IMR-90 (cell line): Measurements from ENCODE around the gene ROS1. TPM values are rescaled to one million over a fixed set of nuclear protein-coding genes. Genes with fewer than 3 reads are reported as not detected.
A peak's percentile ranks its signal among the peaks of the same experiment; 100 is the strongest.

Experiments
- ATAC-seq: fragments of 200-7000 bp; cut with Tn5 transposase; 2 replicates; pipeline ENCODE4 v1.9.1; 2020; ENCODE audit warnings: low read depth, mild to moderate bottlenecking, moderate library complexity
- BruUV-seq: library from RNA; stranded (reverse); fragments of 400-500 nt; replicated peaks from 2 replicates; lab custom pipeline; 2021; lab: Mats Ljungman, UMichigan
- CTCF ChIA-PET: fragments of 300-600 bp; formaldehyde crosslinking; extraction: SDS; loops from one replicate; lab custom pipeline; 2021; ENCODE audit warnings: antibody characterized with exemption; lab: Yijun Ruan, JAX
- POLR2A ChIA-PET: fragments of 300-600 bp; sonication (Branson Sonifier 250); formaldehyde crosslinking; loops from one replicate; lab custom pipeline; 2022; ENCODE audit warnings: antibody characterized with exemption; ENCODE audit not compliant: unreplicated experiment; lab: Charles Lee
- DNase-seq: peaks from one replicate; pipeline ENCODE4 v3.0.0; 2013
- H2AFZ ChIP-seq: replicated peaks from 2 replicates; pipeline ENCODE3; 2013; ENCODE audit warnings: low read length, mild to moderate bottlenecking; ENCODE audit not compliant: poor library complexity
- H2AK5ac ChIP-seq: 2 replicates; pipeline ENCODE4 v1.6.1; 2013; ENCODE audit warnings: low read depth, low read length, inconsistent platforms
- H2AK9ac ChIP-seq: replicated peaks from 2 replicates; pipeline ENCODE3; 2013; ENCODE audit warnings: mild to moderate bottlenecking, low read depth, low read length, moderate library complexity; ENCODE audit not compliant: poor library complexity
- H2BK120ac ChIP-seq: 2 replicates; pipeline ENCODE4 v1.6.1; 2013; ENCODE audit warnings: low read depth, low read length, inconsistent platforms
- H2BK15ac ChIP-seq: 3 replicates; pipeline ENCODE4 v1.6.1; 2013; ENCODE audit warnings: low read depth, low read length, inconsistent platforms
- H2BK20ac ChIP-seq: 2 replicates; pipeline ENCODE4 v1.6.1; 2013; ENCODE audit warnings: low read depth, mild to moderate bottlenecking, inconsistent platforms, low read length, moderate library complexity
- H2BK5ac ChIP-seq: 2 replicates; pipeline ENCODE4 v1.6.1; 2013; ENCODE audit warnings: mild to moderate bottlenecking, low read depth, low read length, inconsistent platforms; ENCODE audit not compliant: poor library complexity, severe bottlenecking
- H3K14ac ChIP-seq: replicated peaks from 2 replicates; pipeline ENCODE4 v1.6.1; 2013; ENCODE audit warnings: low read depth, low read length, inconsistent platforms
- H3K18ac ChIP-seq: 2 replicates; pipeline ENCODE4 v1.6.1; 2013; ENCODE audit warnings: low read depth, low read length, control low read depth
- H3K23ac ChIP-seq: 2 replicates; pipeline ENCODE4 v1.6.1; 2013; ENCODE audit warnings: low read depth, low read length, inconsistent platforms
- H3K27ac ChIP-seq: 2 replicates; pipeline ENCODE4 v1.5.1; 2013; ENCODE audit warnings: mild to moderate bottlenecking, control low read depth, low read length; ENCODE audit not compliant: insufficient read depth
- H3K27me3 ChIP-seq: 2 replicates; pipeline ENCODE4 v1.6.1; 2013; ENCODE audit warnings: low read length; ENCODE audit not compliant: control insufficient read depth, insufficient read depth
- H3K36me3 ChIP-seq: 2 replicates; pipeline ENCODE4 v1.6.1; 2013; ENCODE audit warnings: low read length, mixed read lengths; ENCODE audit not compliant: control insufficient read depth, insufficient read depth
- H3K4ac ChIP-seq: 2 replicates; pipeline ENCODE4 v1.6.1; 2013; ENCODE audit warnings: low read depth, low read length, inconsistent platforms
- H3K4me1 ChIP-seq: 2 replicates; pipeline ENCODE4 v1.6.1; 2013; ENCODE audit warnings: low read length, mixed read lengths; ENCODE audit not compliant: control insufficient read depth, insufficient read depth
- H3K4me2 ChIP-seq: 2 replicates; pipeline ENCODE4 v1.6.1; 2013; ENCODE audit warnings: low read depth, mild to moderate bottlenecking, control low read depth, low read length, moderate library complexity
- H3K4me3 ChIP-seq: 2 replicates; pipeline ENCODE4 v1.5.1; 2013; ENCODE audit warnings: low read depth, mild to moderate bottlenecking, control low read depth, low read length, moderate library complexity; ENCODE audit not compliant: insufficient read depth
- H3K56ac ChIP-seq: 2 replicates; pipeline ENCODE4 v1.6.1; 2013; ENCODE audit warnings: low read length, inconsistent platforms; ENCODE audit not compliant: insufficient read depth; ENCODE audit errors: extremely low read depth
- H3K79me1 ChIP-seq, 2 experiments: 2 replicates each; pipeline ENCODE4 v1.6.1; 2013; ENCODE audit warnings: low read length in 2 of 2, inconsistent platforms in 1 of 2, low read depth in 1 of 2
- H3K9ac ChIP-seq: 2 replicates; pipeline ENCODE4 v1.6.1; 2013; ENCODE audit warnings: low read depth, low read length, control low read depth
- H3K9me1 ChIP-seq: 2 replicates; pipeline ENCODE4 v1.6.1; 2013; ENCODE audit warnings: low read length, inconsistent platforms; ENCODE audit not compliant: insufficient read depth
- H3K9me3 ChIP-seq: 2 replicates; pipeline ENCODE4 v1.6.1; 2013; ENCODE audit warnings: low read length; ENCODE audit not compliant: control insufficient read depth, insufficient read depth
- H4K20me1 ChIP-seq: 2 replicates; pipeline ENCODE4 v1.6.1; 2013; ENCODE audit warnings: low read length, inconsistent platforms; ENCODE audit not compliant: insufficient read depth
- H4K5ac ChIP-seq: 2 replicates; pipeline ENCODE4 v1.6.1; 2013; ENCODE audit warnings: mild to moderate bottlenecking, low read depth, low read length, control low read depth
- H4K8ac ChIP-seq, 2 experiments: 2 replicates each; pipeline ENCODE4 v1.6.1; 2013; ENCODE audit warnings: low read depth in 2 of 2, low read length in 2 of 2, control low read depth in 1 of 2, inconsistent platforms in 1 of 2
- H4K91ac ChIP-seq: 2 replicates; pipeline ENCODE4 v1.6.1; 2013; ENCODE audit warnings: low read depth, low read length, inconsistent platforms; ENCODE audit not compliant: insufficient read depth
- BHLHE40 ChIP-seq: fragments of 150-350 bp; IDR thresholded peaks from 2 replicates; pipeline ENCODE4 v1.6.1; 2016; ENCODE audit warnings: mild to moderate bottlenecking, low read depth, low read length
- CEBPB ChIP-seq: IDR thresholded peaks from 2 replicates; pipeline ENCODE4 v1.6.1; 2012; ENCODE audit warnings: low read depth, low read length, improper control_type of control experiment
- MAZ ChIP-seq: IDR thresholded peaks from 2 replicates; pipeline ENCODE4 v1.6.1; 2012; ENCODE audit warnings: low read depth, mild to moderate bottlenecking, low read length, improper control_type of control experiment, moderate library complexity, borderline replicate concordance
- MXI1 ChIP-seq: IDR thresholded peaks from 2 replicates; pipeline ENCODE4 v1.6.1; 2012; ENCODE audit warnings: low read depth, mild to moderate bottlenecking, low read length, moderate library complexity, borderline replicate concordance
- NFE2L2 ChIP-seq: fragments of 150-350 bp; IDR thresholded peaks from 2 replicates; pipeline ENCODE4 v1.6.1; 2016; ENCODE audit warnings: low read depth, mild to moderate bottlenecking, low read length
- POLR2A ChIP-seq: IDR thresholded peaks from 2 replicates; pipeline ENCODE4 v1.6.1; 2012; ENCODE audit warnings: mild to moderate bottlenecking, low read depth, low read length
- SMC3 ChIP-seq: fragments of 150-350 bp; IDR thresholded peaks from 2 replicates; pipeline ENCODE4 v1.6.1; 2016; ENCODE audit warnings: low read depth, mild to moderate bottlenecking, antibody characterized with exemption, low read length, moderate library complexity
- WGBS, 2 experiments: methylation state at CpG; one replicate each; pipeline versions ENCODE4 v1.1.5 to v1.1.7; 2013; ENCODE audit warnings: missing lambda C conversion rate in 2 of 2; ENCODE audit not compliant: insufficient read length in 1 of 2; ENCODE audit errors: extremely low coverage in 2 of 2; 5-methylcytosine and 5-hydroxymethylcytosine counted together
- dilution Hi-C: fragments of 300-500 bp; cut with HindIII; formaldehyde crosslinking; loops from one replicate; pipeline ENCODE4 v1.14.3; 2018; ENCODE audit warnings: low sequenced_read_pairs; ENCODE audit not compliant: unreplicated experiment
- in situ Hi-C: fragments of 300-500 bp; cut with MboI; formaldehyde crosslinking; loops from 3 replicates; pipeline ENCODE4 v1.14.3; 2019; ENCODE audit warnings: low sequenced_read_pairs, inconsistent platforms, mixed read lengths
- intact Hi-C: fragments of 100-400 bp; cut with micrococcal nuclease; formaldehyde crosslinking; loops from 2 replicates; pipeline ENCODE4 v1.10.0; 2022
- polyA plus RNA-seq, 3 experiments: library from polyadenylated mRNA; depleted of rRNA; stranded (reverse); fragments of >200 nt; gene quantifications; 2 replicates each; pipeline ENCODE4 v1.2.3, GENCODE V29; 2012; ENCODE audit warnings: low replicate concordance in 1 of 3
- total RNA-seq: library from RNA; depleted of rRNA; stranded (reverse); fragments of >200 nt; gene quantifications from 2 replicates; pipeline ENCODE4 v1.2.3, GENCODE V29; 2012

Gene ROS1
- total and polyA plus RNA-seq, 2 of the 4 experiments (the other 2 are of a cell fraction) = under 0.01 to 0.03 TPM

DNA sequence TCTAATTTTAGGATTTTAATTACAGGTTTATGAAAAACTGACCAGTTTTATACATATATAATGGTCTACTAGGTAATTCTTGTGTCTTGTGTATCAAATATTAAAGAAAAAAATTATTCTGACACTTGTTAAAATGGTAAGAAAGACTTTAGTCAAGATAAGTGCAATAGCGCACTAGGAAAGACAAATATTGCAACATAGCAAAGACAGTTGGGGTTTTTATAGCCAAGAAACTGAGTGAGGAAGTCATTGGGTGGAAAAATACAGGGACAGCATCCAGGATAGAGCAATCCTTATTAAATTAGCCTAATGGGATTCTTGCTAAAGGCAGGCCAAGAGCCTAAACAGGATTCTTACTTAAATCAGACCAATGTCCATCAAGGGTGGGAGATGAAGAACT is 71.1 kb downstream of the ROS1 start:
- no peak overlapping the region for H3K4ac ChIP-seq
- ATAC-seq (no peak), DNase-seq (no peak)
- H2BK20ac ChIP-seq = no peak overlapping the region
- no peak for TF ChIP-seq SMC3
- TF ChIP-seq CEBPB = peak; percentile 22; the same call in 1 of the 2 replicates
- TF ChIP-seq BHLHE40 = no peak
- TF ChIP-seq MAZ = no peak
- TF ChIP-seq MXI1 = no peak
- no peak for TF ChIP-seq POLR2A
- no peak for TF ChIP-seq NFE2L2
- no peak overlapping the region for H3K23ac ChIP-seq
- H2BK5ac ChIP-seq = no peak overlapping the region
- in situ Hi-C loops = no loop called here
- peaks cover 1% of the 10 kb centered on the region; the same call in 1 of the 2 replicates for H3K27me3 ChIP-seq
- H3K14ac ChIP-seq = no peak overlapping the region
- H3K4me1 ChIP-seq = no peaks in the 10 kb centered on the region
- no peak overlapping the region for H2AFZ ChIP-seq
- H2BK15ac ChIP-seq = no peak overlapping the region
- H3K56ac ChIP-seq = no peak overlapping the region
- H2AK5ac ChIP-seq = no peak overlapping the region
- no peak overlapping the region for H3K9ac ChIP-seq
- no peak overlapping the region for H3K4me2 ChIP-seq
- no peaks in the 10 kb centered on the region for H4K20me1 ChIP-seq
- ChIA-PET CTCF (interaction anchor here (0.6 kb wide), 1 partner anchor 288 kb away, joined by 4 read pairs; no protein-coding TSS in a partner anchor), POLR2A (no interaction called here)
- H4K5ac ChIP-seq = no peak overlapping the region
- H3K9me1 ChIP-seq = no peaks in the 10 kb centered on the region
- no peaks in the 10 kb centered on the region for H3K36me3 ChIP-seq
- intact Hi-C loops = no loop called here
- no peak overlapping the region for H4K8ac ChIP-seq
- no peak overlapping the region for H4K91ac ChIP-seq
- no TSS peak for BruUV-seq
- no peak overlapping the region for H2BK120ac ChIP-seq
- H3K79me1 ChIP-seq = no peaks in the 10 kb centered on the region
- dilution Hi-C loops = no loop called here
- no peak overlapping the region for H3K27ac ChIP-seq
- 100% methylated on average over 1 of the region's 1 CpG; no CpG with 5 or more reads in 1 of the 2 experiments for WGBS, 2 experiments
- H2AK9ac ChIP-seq = no peak overlapping the region
- no peak overlapping the region for H3K4me3 ChIP-seq
- H3K9me3 ChIP-seq = no peaks in the 10 kb centered on the region
- no peak overlapping the region for H3K18ac ChIP-seq
